Urothelium cell line (cell line): ENCODE data around the gene EPN3.

ENCODE experiments used
- DNase-seq: peaks from one replicate; pipeline ENCODE4 v3.0.0; 2011; ENCODE audit warnings: low spot score, mixed read lengths
- FAIRE-seq: peaks from 2 replicates; lab custom pipeline; 2011; peaks lifted over from hg19 to GRCh38; lab: Jason Lieb, UNC

Gene EPN3

DNA sequence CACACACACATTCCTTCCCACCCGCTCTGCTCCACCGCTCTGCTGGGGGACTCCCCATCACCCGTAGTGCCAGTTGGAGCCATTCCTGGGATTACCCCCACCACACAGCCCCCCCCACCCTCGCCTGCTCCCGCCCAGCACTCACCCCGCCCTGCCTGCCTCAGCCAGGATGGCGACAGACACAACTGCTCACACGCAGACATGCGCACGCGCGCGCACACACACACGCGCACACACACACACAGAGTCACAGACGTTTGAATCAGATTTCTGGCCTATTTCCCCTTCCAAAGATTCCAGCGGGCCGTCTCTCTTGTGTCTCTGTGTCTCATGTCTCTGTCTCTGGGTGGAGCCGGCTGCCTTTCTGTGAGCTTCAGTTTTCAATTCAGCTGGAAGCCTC is 32.4 kb downstream of the EPN3 start:
- no peak for DNase-seq
- no peak for FAIRE-seq

GRCh38 chr17:50565402-50566350 is 33.1 kb downstream of the EPN3 start:
- DNase-seq, result peak; percentile 42
- peak; percentile 65 for FAIRE-seq

- no peak for DNase-seq
- no peak for FAIRE-seq
These were observed 34.4 kb downstream of the EPN3 start for GRCh38 chr17:50566886-50567285.

GRCh38 chr17:50568659-50569058 is 36.1 kb downstream of the EPN3 start:
- DNase-seq (no peak), FAIRE-seq (no peak)

DNA sequence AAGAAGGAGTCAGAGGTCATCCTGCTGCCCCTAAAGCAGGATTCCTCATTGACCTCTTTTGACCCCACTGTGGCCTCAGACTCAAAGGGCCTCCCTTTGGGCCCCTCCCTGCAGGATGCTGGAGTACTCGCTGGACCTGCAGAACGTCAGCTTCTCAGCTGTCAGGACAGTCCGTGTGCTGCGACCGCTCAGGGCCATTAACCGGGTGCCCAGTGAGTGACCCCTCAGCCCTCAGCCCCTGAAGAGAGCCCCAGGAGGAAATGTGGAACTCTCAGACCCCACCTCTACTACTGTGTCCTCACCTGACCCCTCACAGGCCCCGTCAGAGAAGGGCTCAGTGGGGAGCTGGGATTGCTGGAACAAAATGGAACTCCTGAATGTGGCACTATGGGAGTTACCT is 37.1 kb downstream of the EPN3 start:
- FAIRE-seq, result no peak
- DNase-seq, result no peak

GRCh38 chr17:50570032-50570431 is 37.5 kb downstream of the EPN3 start:
- DNase-seq (no peak), FAIRE-seq (peak; percentile 73)

DNA sequence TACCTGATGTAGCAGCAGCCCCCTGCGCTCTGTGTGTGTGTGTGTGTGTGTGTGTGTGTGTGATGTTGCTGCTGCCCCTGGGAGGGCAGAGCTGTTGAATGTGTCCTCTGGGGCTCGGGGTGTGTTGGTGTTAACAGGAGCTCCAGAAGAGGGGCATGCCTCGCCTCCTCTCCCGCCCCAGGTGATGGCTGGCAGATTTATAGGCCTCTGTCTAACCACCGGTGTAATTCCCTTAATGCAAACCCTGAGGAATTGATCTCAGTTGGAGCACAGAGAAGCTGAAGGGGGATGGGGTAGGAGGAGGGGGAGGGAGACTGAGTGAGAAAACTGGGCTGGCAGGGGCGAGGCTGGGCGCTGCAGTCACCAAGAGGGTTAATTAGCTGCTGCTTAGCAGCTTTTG is 38.0 kb downstream of the EPN3 start:
- FAIRE-seq (no peak), DNase-seq (no peak)

GRCh38 chr17:50571681-50572080 is 39.1 kb downstream of the EPN3 start:
- no peak for FAIRE-seq

GRCh38 chr17:50572541-50572940 is 40.0 kb downstream of the EPN3 start:
- no peak for DNase-seq
- peak; percentile 50 for FAIRE-seq

More at GRCh38 chr17:50571681-50572080, 39.1 kb downstream of the EPN3 start:
- DNase-seq, result no peak

DNA sequence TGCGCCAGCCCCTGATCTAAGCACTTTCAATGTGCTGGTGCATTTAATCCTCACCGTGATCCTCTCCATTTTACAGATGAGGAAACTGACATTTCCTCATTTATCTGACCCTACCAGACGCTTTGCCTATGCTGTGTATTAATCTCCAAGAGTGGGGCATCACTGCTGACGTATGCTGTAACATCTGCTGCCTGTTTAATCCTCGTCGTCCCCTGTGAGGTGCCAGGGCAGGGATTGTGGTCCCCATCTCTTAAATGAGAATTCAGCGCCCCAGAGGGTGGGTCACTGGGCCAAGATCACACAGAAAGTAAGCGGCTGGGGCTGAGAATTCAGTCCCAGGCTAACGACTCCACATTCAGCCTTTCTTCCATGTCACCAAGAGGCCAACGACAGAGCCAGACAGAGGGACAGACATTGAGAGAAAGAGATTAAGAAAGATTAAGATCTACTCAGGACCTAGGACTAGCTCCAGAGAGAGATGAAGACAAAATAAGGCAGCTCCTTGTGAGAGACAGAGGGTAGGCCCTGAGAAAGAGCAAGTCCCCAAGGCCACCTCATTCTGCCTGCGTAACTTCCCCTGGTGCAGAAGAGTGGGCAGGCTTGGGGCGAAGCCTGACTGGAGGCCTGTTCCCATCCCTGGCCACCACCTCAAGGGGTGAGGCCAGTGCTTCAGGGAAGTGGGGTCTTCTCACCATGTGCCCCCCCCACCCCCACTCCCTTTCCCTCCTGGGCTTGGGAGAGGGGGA is 41.5 kb downstream of the EPN3 start:
- no peak for DNase-seq
- no peak for FAIRE-seq

GRCh38 chr17:50575581-50576210 is 43.2 kb downstream of the EPN3 start:
- no peak for FAIRE-seq
- DNase-seq, result no peak

DNA sequence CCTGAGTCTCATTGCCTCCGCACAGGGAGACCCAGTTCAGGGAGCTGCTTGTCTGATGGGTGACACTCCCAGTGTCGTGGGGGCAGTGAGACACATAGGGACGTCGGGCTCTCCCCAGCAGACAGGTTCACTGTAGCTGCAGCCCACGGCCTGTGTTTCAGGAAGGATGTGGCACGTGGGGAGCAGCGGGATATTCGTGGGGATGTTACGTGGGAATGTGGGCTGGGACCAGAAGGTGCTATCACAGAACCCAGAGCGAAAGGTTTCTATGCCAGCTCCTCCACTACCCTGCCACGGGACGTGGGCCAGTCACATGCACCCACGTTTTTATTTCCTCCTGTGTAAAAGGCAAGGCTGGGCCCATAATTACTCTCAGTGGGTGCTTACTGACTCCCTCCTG is 44.3 kb downstream of the EPN3 start:
- DNase-seq (no peak), FAIRE-seq (peak; percentile 59)

- DNase-seq (no peak), FAIRE-seq (peak; percentile 91)
These were observed 45.0 kb downstream of the EPN3 start for GRCh38 chr17:50577451-50577954.

DNA sequence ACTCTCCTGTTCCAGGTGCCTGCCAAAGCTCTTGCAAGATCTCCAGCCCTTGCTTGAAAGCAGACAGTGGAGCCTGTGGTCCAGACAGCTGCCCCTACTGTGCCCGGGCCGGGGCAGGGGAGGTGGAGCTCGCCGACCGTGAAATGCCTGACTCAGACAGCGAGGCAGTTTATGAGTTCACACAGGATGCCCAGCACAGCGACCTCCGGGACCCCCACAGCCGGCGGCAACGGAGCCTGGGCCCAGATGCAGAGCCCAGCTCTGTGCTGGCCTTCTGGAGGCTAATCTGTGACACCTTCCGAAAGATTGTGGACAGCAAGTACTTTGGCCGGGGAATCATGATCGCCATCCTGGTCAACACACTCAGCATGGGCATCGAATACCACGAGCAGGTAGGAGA is 45.6 kb downstream of the EPN3 start:
- FAIRE-seq (no peak), DNase-seq (no peak)

GRCh38 chr17:50579399-50579798 is 46.9 kb downstream of the EPN3 start:
- FAIRE-seq, result no peak

GRCh38 chr17:50580646-50581045 is 48.1 kb downstream of the EPN3 start:
- FAIRE-seq, result no peak
- no peak for DNase-seq

More at GRCh38 chr17:50579399-50579798, 46.9 kb downstream of the EPN3 start:
- no peak for DNase-seq

- FAIRE-seq, result no peak
These were observed 48.8 kb downstream of the EPN3 start for GRCh38 chr17:50581316-50581715.

GRCh38 chr17:50582741-50583140 is 50.2 kb downstream of the EPN3 start:
- DNase-seq, result no peak
- no peak for FAIRE-seq

More at GRCh38 chr17:50581316-50581715, 48.8 kb downstream of the EPN3 start:
- no peak for DNase-seq

GRCh38 chr17:50583641-50584040 is 51.1 kb downstream of the EPN3 start:
- FAIRE-seq (no peak), DNase-seq (no peak)

- FAIRE-seq, result no peak
- DNase-seq, result no peak
These were observed 51.6 kb downstream of the EPN3 start for GRCh38 chr17:50584116-50584515.

GRCh38 chr17:50584749-50585148 is 52.2 kb downstream of the EPN3 start:
- DNase-seq (no peak), FAIRE-seq (no peak)
